PC-3 (cell line): Measurements from ENCODE around the gene IGF1.

ENCODE experiments used
- EZH2phosphoT487 ChIP-seq: fragments of 300-600 bp; sonication (generic); IDR thresholded peaks from 2 replicates; pipeline ENCODE4 v1.6.1; 2018; ENCODE audit warnings: mild to moderate bottlenecking, antibody characterized with exemption, low read length, borderline replicate concordance
- TF ChIP-seq, protein P1 (sequence below): fragments of 300-600 bp; sonication (generic); conservative IDR thresholded peaks from 2 replicates; pipeline ENCODE4 v1.5.1; 2017; ENCODE audit warnings: antibody characterized with exemption, low read depth, mild to moderate bottlenecking, low read length

DNA sequence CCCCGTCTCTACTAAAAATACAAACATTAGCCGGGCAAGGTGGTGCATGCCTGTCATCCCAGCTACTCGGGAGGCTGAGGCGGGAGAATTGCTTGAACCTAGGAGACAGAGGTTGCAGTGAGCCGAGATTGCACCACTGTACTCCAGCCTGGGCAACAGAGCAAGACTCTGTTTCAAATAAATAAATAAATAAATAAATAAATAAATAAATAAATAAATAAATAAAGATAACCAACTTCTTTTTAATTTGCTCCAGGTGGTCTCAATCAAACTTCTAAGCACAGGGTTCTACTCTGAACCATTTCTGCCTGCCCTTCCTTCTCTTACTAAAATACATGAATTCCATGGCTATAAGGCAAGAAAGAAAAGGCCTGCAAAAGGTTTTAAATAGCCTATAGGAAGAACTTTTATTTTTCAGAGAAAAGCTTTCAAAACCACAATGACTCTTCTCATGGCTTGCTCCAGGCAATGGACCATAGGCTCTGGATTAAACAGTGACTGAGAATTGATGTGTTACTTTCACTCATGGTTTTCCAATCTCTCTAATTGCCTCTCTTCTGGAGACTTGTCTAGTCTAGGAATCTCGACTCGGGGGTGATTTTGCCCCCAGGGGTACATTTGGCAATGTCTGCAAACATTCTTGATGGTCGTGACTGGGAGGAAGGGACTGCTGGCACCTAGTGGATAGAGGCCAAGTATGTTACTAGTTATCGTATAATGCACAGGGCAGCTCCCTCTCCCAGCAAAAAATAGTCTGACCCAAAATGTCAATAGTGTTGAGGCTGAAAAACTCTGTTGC lies 14.4 kb downstream of the IGF1 start:
- TF ChIP-seq, protein P1, sequence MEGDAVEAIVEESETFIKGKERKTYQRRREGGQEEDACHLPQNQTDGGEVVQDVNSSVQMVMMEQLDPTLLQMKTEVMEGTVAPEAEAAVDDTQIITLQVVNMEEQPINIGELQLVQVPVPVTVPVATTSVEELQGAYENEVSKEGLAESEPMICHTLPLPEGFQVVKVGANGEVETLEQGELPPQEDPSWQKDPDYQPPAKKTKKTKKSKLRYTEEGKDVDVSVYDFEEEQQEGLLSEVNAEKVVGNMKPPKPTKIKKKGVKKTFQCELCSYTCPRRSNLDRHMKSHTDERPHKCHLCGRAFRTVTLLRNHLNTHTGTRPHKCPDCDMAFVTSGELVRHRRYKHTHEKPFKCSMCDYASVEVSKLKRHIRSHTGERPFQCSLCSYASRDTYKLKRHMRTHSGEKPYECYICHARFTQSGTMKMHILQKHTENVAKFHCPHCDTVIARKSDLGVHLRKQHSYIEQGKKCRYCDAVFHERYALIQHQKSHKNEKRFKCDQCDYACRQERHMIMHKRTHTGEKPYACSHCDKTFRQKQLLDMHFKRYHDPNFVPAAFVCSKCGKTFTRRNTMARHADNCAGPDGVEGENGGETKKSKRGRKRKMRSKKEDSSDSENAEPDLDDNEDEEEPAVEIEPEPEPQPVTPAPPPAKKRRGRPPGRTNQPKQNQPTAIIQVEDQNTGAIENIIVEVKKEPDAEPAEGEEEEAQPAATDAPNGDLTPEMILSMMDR: no peak
- no peak for TF ChIP-seq EZH2phosphoT487
